ENCODE results near the gene TLDC2.

TLDC2 gene

GRCh38 chr20:36856691-36857635, 19.0 kb upstream of the TLDC2 start:
- peak; percentile 28 to 37 for DNase-seq
- TF ChIP-seq GATA1 (IDR thresholded peaks at IDR 0.05; ENCODE audit: low read depth, low read length): no peak
- no peak for TF ChIP-seq POLR2A (IDR thresholded peaks at IDR 0.05; ENCODE audit: low read length)

DNA sequence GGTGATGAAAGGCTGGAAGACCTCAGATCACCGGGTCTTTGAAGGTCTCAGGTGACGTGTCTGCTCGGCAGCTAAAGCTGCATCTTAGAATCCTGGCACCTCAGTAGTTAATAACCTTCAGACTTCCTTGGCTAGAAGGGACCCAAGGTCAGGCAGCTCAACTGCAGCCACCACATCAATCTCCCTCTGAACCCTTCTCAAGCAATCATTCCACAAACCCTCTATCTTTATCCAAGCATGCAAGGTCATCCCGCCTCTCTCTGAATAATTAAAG, 16.7 kb upstream of the TLDC2 start:
- TF ChIP-seq POLR2A (IDR thresholded peaks at IDR 0.05; ENCODE audit: low read length) (no peak), GATA1 (IDR thresholded peaks at IDR 0.05; ENCODE audit: low read depth, low read length) (no peak)
- no peak for DNase-seq

- no peak for TF ChIP-seq POLR2A (IDR thresholded peaks at IDR 0.05; ENCODE audit: low read length)
- no peak for TF ChIP-seq GATA1 (IDR thresholded peaks at IDR 0.05; ENCODE audit: low read depth, low read length)
These were observed 16.1 kb upstream of the TLDC2 start for GRCh38 chr20:36859700-36860330.

DNA sequence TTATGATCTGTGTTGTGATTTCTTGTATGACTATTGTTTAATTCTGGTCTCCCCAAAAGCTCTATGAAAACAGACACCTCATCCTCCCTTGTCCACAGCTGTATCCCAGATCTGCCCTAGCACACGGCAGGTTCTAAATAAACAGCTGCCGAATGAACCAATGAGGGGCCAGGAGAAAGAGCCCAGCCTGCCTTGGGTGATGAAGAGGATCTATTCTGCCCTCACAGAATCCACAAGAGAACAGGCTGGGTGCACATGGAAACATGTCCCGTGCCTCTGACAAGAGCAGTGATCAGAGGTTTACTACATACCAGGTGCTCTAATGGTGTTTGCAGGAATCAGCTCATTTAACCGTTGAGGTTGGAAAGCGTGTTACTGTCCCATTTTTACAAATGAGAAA, 15.6 kb upstream of the TLDC2 start:
- TF ChIP-seq POLR2A (IDR thresholded peaks at IDR 0.05; ENCODE audit: low read length): no peak
- no peak for DNase-seq

More at GRCh38 chr20:36859700-36860330, 16.1 kb upstream of the TLDC2 start:
- no peak for DNase-seq

- TF ChIP-seq GATA1 (IDR thresholded peaks at IDR 0.05; ENCODE audit: low read depth, low read length) (no peak), POLR2A (IDR thresholded peaks at IDR 0.05; ENCODE audit: low read length) (no peak)
- DNase-seq: no peak
These were observed 14.9 kb upstream of the TLDC2 start for GRCh38 chr20:36860811-36861624.

GRCh38 chr20:36861625-36861874, 14.4 kb upstream of the TLDC2 start:
- DNase-seq: no peak
- TF ChIP-seq POLR2A (IDR thresholded peaks at IDR 0.05; ENCODE audit: low read length) (no peak), GATA1 (IDR thresholded peaks at IDR 0.05; ENCODE audit: low read depth, low read length) (no peak)

DNA sequence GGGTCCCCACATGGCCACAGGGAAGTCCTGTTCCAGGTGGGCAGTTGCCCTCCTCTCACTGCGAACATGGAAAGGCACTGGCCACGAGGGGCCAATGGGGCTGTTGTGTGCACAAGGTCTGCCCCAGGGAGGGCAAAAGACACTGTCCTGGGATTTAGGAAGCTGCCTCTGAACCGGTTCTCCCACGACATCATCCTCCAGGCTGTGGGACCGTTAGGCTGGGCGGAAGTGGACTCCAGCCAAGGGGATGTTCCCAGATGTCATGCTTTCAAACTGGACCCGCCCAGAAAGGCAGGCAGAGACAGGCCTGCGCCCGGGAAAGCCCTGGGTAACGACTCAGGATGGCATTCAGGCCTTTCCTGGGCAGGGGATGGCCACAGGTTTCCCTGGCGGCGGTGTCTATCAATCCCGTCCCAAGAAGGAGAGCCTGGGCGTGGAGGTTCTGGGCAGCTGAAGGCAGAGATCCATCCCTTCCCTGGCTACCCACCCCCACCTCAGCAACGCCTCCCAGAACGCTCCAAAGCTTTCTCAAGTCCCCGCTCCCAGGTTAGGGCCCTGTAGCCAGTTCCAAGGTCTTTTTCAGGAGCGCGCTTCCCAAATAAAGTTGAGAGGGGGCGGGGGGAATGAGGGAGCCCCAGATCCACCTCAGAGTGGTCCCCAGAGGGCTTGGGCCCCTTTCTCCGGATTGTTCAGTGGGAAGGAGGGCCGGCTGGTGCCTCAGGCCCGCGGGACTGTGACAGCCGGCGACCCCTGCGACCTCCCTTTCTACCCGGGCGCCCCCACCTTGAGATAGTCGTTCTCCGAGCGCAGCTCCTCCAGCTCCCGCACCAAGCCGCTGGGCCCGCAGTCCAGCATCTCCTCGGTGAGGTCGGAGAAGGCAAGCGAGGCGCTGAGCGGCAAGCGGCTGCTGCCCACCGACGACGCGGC, 13.8 kb upstream of the TLDC2 start:
- DNase-seq: peak in 1 of 2 experiments; percentile 37
- TF ChIP-seq GATA1 (IDR thresholded peaks at IDR 0.05; ENCODE audit: low read depth, low read length) (no peak), POLR2A (IDR thresholded peaks at IDR 0.05; ENCODE audit: low read length) (peak; percentile 16)

GRCh38 chr20:36862857-36863668, 12.9 kb upstream of the TLDC2 start:
- peak in 1 of 2 experiments; percentile 50 for DNase-seq
- no peak for TF ChIP-seq GATA1 (IDR thresholded peaks at IDR 0.05; ENCODE audit: low read depth, low read length)
- no peak for TF ChIP-seq POLR2A (IDR thresholded peaks at IDR 0.05; ENCODE audit: low read length)

GRCh38 chr20:36865076-36865860, 10.7 kb upstream of the TLDC2 start:
- TF ChIP-seq POLR2A (IDR thresholded peaks at IDR 0.05; ENCODE audit: low read length): no peak
- TF ChIP-seq GATA1 (IDR thresholded peaks at IDR 0.05; ENCODE audit: low read depth, low read length): no peak
- DNase-seq: no peak

DNA sequence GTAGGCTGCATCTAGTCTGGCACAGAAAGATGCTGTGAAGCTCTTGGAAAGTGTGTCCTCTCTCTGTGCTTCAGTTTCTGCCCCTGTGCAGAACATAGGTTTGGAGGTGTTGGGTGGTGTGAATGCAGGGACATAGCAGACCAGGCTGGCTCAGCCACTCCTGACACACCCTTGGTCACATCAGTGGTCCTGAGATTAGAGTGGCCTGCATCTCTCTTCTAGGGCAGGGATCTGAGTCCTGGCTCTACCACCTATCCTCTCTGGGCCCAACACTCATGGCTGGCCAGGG, 10.1 kb upstream of the TLDC2 start:
- DNase-seq: no peak
- no peak for TF ChIP-seq POLR2A (IDR thresholded peaks at IDR 0.05; ENCODE audit: low read length)
- TF ChIP-seq GATA1 (IDR thresholded peaks at IDR 0.05; ENCODE audit: low read depth, low read length): no peak

GRCh38 chr20:36866164-36866563, 9.8 kb upstream of the TLDC2 start:
- TF ChIP-seq GATA1 (IDR thresholded peaks at IDR 0.05; ENCODE audit: low read depth, low read length) (no peak), POLR2A (IDR thresholded peaks at IDR 0.05; ENCODE audit: low read length) (no peak)
- DNase-seq: no peak

Measured in erythroblast (primary cell).